ENCODE measurements around the gene PPM1F. TPM values are rescaled to one million over a fixed set of nuclear protein-coding genes. Genes with fewer than 3 reads are reported as not detected.

PPM1F gene
- 76.0 TPM for total RNA-seq

DNA sequence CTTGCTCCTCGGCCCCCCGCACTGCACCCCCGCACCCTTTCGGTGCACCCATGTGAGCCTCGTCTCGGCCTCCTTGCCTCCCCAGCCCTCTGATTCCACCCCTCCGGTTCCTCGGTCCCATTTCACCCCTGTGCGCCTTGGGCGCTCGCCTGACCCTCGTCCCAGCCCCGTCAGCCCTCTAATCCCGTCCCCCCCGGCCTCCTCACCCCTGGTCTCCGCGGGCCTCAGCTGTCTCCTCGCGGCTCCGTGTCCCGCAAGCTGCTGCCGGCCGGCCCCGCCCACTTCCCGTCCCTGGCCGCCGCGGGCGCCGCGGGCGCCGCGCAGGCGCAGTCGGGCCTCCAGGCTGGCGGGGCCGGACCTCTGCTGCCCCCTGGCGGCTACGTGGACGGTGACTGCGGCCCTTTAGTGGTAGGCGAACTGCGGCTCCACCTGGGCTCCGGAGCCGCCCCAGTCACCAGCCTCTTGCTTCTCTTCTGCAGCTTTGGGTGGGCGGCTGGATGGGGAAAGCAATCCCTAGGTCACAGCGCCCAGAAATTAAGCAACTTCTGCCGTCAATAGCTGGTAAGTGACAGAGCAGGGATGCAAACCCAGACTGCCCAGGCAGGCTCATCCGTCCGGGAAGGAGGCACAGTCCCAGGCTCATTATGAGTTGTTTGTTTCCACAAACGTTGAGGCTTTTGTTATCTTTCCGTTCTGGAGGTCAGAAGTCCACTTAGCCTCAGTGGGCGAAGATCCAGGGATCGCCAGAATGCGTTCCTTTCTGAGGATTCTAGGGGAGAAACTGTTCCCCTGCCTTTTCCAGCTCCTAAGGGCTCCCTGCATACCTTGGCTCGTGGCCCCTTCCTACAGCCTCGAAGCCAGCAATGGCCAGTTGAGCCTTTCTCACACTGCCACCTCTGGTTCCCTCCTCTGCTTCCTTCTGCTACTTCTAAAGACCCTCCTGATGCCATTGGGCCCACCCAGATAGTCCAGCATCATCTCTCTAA is at the start of gene PPM1F:
PPM1F (minus strand) TSS at position 263 of the 986 bp plus-strand sequence. CDS start 6,800 bp downstream, outside the sequence.
- Histone ChIP-seq H3K27ac (peak within 1 kb of the TSS; percentile 37 to 66), H3K36me3 (no peaks in the 10 kb centered on the region), H3K27me3 (no peaks in the 10 kb centered on the region), H3K4me1 (peaks cover 0 to 8% of the 10 kb centered on the region in 2 donors), H3K4me3 (peak within 1 kb of the TSS; percentile 77 to 83), H3K9me3 (no peaks in the 10 kb centered on the region)
- intact Hi-C loops (cut with DNase I) = loop anchor here (2.0 kb wide), 2 partner anchors 14 to 240 kb away; no protein-coding TSS in a partner anchor
- TF ChIP-seq CTCF (IDR thresholded peaks at IDR 0.05) = peak; percentile 64 to 97 (median 76)
- peak; percentile 47 to 92 for DNase-seq (ENCODE audit: low spot score in 2 of 2)

DNA sequence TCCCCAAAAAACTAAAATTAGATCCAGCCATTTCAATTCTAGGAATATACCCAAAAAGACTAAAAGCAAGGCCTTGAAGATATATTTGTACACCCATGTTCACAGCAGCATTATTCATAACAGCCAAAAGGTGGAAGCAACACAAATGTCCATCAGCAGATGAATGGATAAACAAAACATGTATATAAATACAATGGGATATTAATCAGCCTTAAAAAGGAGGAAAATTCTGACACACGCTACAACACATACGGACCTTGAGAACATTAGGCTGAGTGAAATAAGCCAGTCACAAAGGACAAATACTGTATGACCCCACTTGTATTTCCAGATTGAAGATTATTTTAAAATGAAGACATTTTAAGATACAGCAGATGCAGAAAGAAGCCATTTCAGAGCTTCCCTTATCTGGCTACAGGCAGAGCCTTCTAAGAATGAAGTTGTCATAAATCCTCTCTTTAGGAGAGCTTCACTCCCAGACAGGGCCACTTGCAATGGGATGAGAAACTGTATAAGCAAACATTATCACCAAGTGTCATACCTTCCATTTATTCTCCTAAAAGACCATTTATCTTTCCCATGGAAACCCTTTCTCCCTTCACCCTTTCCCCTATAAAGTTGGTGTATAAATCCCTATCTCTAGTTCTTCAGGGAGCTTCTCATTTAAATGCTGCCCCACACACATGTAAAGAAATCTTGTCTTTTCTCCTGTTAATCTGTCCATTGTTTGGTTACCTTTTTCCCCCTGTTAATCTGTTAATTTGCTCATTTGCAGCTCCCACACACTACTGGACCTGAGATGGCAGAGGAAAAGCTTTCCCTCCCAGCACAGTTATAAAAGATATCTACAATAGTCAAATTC is 49.2 kb upstream of the PPM1F start:
- DNase-seq (ENCODE audit: low spot score in 2 of 2) = no peak
- H3K27ac ChIP-seq = no peak overlapping the region
- intact Hi-C loops (cut with DNase I) = no loop called here

DNA sequence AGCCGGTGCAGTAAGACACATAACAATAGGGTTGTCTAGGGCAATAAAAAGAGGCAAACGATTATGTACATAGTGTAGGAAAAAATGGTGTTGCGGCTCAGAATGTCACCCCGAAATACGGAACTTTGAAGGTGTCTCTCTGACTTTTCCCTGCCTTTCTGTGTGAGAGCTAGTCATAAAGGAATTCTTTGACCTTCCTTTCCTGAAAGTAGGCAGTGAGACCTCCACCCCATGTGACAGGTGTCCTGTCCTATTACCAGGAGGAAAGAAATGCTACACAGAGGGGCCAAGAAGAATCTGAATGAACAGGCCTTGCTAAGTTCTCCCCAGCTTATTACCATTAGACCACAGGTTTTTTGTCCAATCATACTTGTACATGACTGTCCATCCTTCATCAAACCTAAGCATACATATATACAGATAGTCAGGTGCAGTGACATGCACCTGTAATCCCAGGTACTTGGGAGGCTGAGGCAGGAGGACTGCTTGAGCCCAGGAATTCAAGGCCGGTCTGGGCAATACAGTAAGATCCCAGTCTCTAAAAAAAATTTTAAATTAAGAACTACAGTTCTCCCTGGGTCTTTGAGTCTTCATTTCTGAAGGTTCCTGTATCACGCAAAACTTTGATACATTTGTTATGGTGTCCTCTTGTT is 46.1 kb upstream of the PPM1F start:
- no peaks in the 10 kb centered on the region for H3K27me3 ChIP-seq
- DNase-seq (ENCODE audit: low spot score in 2 of 2) = no peak
- no peaks in the 10 kb centered on the region for H3K36me3 ChIP-seq
- H3K27ac ChIP-seq = no peak overlapping the region
- TF ChIP-seq CTCF (IDR thresholded peaks at IDR 0.05) = no peak
- intact Hi-C loops (cut with DNase I) = no loop called here
- no peaks in the 10 kb centered on the region for H3K4me1 ChIP-seq
- no peaks in the 10 kb centered on the region for H3K9me3 ChIP-seq
- H3K4me3 ChIP-seq = no peak overlapping the region

More for the DNA sequence above, 49.2 kb upstream of the PPM1F start:
- no peaks in the 10 kb centered on the region for H3K9me3 ChIP-seq
- no peaks in the 10 kb centered on the region for H3K36me3 ChIP-seq
- no peak overlapping the region for H3K4me3 ChIP-seq
- H3K27me3 ChIP-seq = no peaks in the 10 kb centered on the region
- no peaks in the 10 kb centered on the region for H3K4me1 ChIP-seq
- no peak for TF ChIP-seq CTCF (IDR thresholded peaks at IDR 0.05)

DNA sequence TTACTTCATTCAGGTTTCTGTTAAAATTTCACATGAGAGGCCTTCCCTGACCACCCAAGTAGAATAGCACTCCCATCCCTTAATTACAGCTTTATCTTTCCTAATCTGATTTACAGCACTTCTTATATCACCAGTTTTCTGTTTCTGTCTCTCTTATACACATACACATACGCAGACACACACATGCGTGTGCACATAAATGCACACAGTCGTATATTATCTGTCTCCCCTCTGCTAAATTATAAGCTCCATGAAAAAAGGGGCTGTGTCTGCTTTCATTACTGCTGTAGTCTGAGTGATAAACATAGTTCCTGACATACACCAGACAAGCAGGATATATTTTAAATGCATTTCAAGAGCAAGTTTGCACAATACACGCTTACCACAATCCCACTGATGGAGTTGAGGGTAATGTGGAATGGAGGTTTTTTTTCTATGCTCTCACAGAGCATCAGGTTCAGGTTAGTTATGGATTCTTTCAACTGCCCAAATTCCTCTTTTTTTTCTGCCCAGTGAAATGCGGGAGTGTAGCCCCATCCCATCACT is 43.6 kb upstream of the PPM1F start:
- Histone ChIP-seq H3K36me3 (no peaks in the 10 kb centered on the region), H3K9me3 (no peaks in the 10 kb centered on the region), H3K4me3 (no peak overlapping the region), H3K4me1 (no peaks in the 10 kb centered on the region), H3K27ac (no peak overlapping the region), H3K27me3 (no peaks in the 10 kb centered on the region)
- no peak for TF ChIP-seq CTCF (IDR thresholded peaks at IDR 0.05)
- intact Hi-C loops (cut with DNase I) = no loop called here
- DNase-seq (ENCODE audit: low spot score in 2 of 2) = no peak

- no peak for DNase-seq (ENCODE audit: low spot score in 2 of 2)
- H3K36me3 ChIP-seq = no peaks in the 10 kb centered on the region
- no peaks in the 10 kb centered on the region for H3K27me3 ChIP-seq
- H3K4me1 ChIP-seq = no peaks in the 10 kb centered on the region
- no peak overlapping the region for H3K4me3 ChIP-seq
- no peaks in the 10 kb centered on the region for H3K9me3 ChIP-seq
- no peak overlapping the region for H3K27ac ChIP-seq
- intact Hi-C loops (cut with DNase I) = no loop called here
- TF ChIP-seq CTCF (IDR thresholded peaks at IDR 0.05) = no peak
These were observed 43.0 kb upstream of the PPM1F start for GRCh38 chr22:21995660-21996059.

All from ascending aorta (tissue), 2 donors.